Measurements from ENCODE around the gene HP. TPM values are rescaled to one million over a fixed set of nuclear protein-coding genes. Genes with fewer than 3 reads are reported as not detected.

The HP gene
- total RNA-seq, 1 experiment from 2014 or later: not detected

GRCh38 chr16:72091217-72091616 is 36.9 kb downstream of the HP start:
- Histone ChIP-seq H3K4me3 (no peak overlapping the region), H3K27ac (no peak overlapping the region), H3K4me1 (0 out of 2 replicates have a peak, but pooled peaks cover 3% of the 10 kb centered on the region), H3K27me3 (no peaks in the 10 kb centered on the region), H3K36me3 (peaks cover 9% of the 10 kb centered on the region; the same call in 1 of the 2 replicates), H3K9me3 (replicated peaks) (no peaks in the 10 kb centered on the region)
- no peak for DNase-seq

DNA sequence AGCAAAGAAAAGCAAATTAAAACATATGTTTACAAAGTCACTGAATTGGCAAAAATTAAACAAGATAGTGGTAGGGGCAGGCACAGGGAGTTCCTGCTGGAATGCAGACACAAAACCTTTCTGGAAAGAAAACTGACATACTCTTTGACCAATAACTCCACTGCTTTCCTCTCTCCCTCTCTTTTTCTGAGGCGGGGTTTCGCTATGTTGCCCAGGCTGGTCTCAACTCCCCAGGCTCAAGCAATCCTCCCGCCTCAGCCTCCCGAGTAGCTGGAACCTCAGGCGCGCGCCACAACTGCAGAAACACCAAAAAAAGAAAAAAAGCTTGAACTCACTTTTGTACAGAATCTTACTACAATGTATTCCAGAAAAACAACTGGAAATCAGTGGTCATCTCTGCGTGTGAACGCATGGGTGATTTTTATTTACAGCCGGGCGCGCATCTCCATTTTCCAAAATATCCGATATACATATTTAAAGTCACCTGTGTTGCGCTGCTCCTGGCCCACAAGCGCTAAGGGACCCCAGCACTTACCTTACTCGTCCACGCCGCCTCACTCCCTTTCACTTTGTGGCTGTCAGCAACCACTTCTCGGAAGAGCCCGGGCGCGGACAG is 38.6 kb downstream of the HP start:
- Histone ChIP-seq H3K27me3 (no peaks in the 10 kb centered on the region), H3K4me1 (0 out of 2 replicates have a peak, but pooled peaks cover 3% of the 10 kb centered on the region)
- peak; percentile 30 to 51 for DNase-seq

GRCh38 chr16:72093448-72094265 is 39.4 kb downstream of the HP start, which contains the start of the genes DHX38 and TXNL4B:
TSS of gene DHX38 (plus strand) at chr16:72093847. CDS start at chr16:72096158, 2,311 bp downstream.
TSS of gene TXNL4B (minus strand) at chr16:72093620. CDS start at chr16:72090749, 2,871 bp downstream.
- H3K36me3 ChIP-seq: peaks cover 8% of the 10 kb centered on the region; the same call in 1 of the 2 replicates
- peak within 1 kb of the TSS; percentile 77 for H3K27ac ChIP-seq
- H3K4me1 ChIP-seq: 0 out of 2 replicates have a peak, but pooled peaks cover 3% of the 10 kb centered on the region
- no peaks in the 10 kb centered on the region for H3K27me3 ChIP-seq
- H3K4me3 ChIP-seq: peak within 1 kb of the TSS; percentile 90
- H3K9me3 ChIP-seq (replicated peaks): no peaks in the 10 kb centered on the region
- peak; percentile 93 to 96 for DNase-seq

More for the DNA sequence above, 38.6 kb downstream of the HP start:
- Histone ChIP-seq H3K4me3 (peak overlapping the region; percentile 90), H3K27ac (no peak overlapping the region; the same call in 1 of the 2 replicates), H3K9me3 (replicated peaks) (no peaks in the 10 kb centered on the region), H3K36me3 (peaks cover 14% of the 10 kb centered on the region; the same call in 1 of the 2 replicates)

DNA sequence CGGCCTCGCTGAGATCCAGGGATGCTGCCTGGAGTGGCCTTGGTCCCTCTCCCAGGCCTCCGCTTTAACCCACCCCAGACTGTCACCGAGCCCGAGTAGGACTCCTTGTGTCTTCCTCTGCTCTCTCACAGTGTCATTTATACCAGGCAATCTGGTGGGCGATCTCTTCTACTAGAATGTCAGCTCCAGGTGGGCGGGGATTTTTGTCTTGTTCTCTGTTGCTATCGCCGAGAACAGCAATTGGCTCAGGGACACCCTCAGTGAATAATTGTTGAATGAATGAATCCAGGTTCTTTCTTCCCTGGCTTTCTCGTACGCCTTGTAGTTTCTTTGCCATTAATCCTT is 39.9 kb downstream of the HP start:
- Histone ChIP-seq H3K36me3 (peaks cover 12% of the 10 kb centered on the region), H3K9me3 (replicated peaks) (no peaks in the 10 kb centered on the region), H3K27ac (peak overlapping the region; percentile 77), H3K4me1 (0 out of 2 replicates have a peak, but pooled peaks cover 3% of the 10 kb centered on the region), H3K27me3 (no peaks in the 10 kb centered on the region), H3K4me3 (peak overlapping the region; percentile 90)
- DNase-seq: peak in 1 of 2 experiments; percentile 11

- Histone ChIP-seq H3K4me1 (0 out of 2 replicates have a peak, but pooled peaks cover 3% of the 10 kb centered on the region), H3K9me3 (replicated peaks) (no peaks in the 10 kb centered on the region), H3K27ac (no peak overlapping the region), H3K36me3 (peaks cover 29% of the 10 kb centered on the region), H3K27me3 (no peaks in the 10 kb centered on the region), H3K4me3 (no peak overlapping the region)
- DNase-seq: no peak
Observed at GRCh38 chr16:72098936-72099335, 44.6 kb downstream of the HP start.

DNA sequence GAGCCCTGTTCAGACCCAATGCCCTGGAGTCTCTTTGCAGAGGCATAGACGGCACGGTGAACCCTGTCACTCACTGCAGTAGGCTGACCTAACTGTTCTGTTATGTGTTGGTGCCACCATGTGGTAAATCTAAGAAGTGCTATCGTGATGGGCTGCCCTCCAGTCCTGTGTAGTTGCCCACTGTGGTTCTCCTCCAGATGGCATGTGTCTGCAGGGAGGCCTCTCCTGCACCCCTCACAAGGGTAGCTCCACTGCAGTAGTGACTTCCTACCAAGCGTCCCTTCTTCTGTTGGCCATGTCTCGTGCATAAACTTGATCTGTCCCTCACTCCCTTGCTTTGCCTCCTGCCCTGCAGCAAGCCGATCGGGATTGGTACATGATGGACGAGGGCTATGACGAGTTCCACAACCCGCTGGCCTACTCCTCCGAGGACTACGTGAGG is 45.1 kb downstream of the HP start:
- no peaks in the 10 kb centered on the region for H3K27me3 ChIP-seq
- DNase-seq: peak; percentile 29 to 66
- H3K27ac ChIP-seq: no peak overlapping the region
- 0 out of 2 replicates have a peak, but pooled peaks cover 3% of the 10 kb centered on the region for H3K4me1 ChIP-seq
- H3K36me3 ChIP-seq: peaks cover 29% of the 10 kb centered on the region
- no peaks in the 10 kb centered on the region for H3K9me3 ChIP-seq (replicated peaks)
- H3K4me3 ChIP-seq: no peak overlapping the region

GRCh38 chr16:72101195-72101594 is 46.9 kb downstream of the HP start:
- no peak for DNase-seq
- H3K36me3 ChIP-seq: peaks cover 29% of the 10 kb centered on the region
- no peaks in the 10 kb centered on the region for H3K4me1 ChIP-seq

DNA sequence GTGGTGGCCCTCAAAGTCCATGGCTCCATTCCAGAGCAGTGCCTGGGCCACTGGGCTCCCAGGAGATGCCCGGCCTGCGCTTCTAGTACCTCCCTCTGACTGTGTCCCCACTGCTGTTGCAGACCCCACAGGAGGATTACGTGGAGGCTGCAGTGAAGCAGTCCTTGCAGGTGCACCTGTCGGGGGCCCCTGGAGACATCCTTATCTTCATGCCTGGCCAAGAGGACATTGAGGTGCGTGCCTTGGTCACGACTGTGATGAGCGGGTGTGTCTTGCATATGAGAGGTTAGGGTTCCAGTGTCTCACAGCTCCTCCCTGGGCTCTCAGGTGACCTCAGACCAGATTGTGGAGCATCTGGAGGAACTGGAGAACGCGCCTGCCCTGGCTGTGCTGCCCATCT is 50.6 kb downstream of the HP start:
- Histone ChIP-seq H3K36me3 (peaks cover 17% of the 10 kb centered on the region), H3K9me3 (replicated peaks) (no peaks in the 10 kb centered on the region), H3K4me1 (no peaks in the 10 kb centered on the region), H3K27me3 (no peaks in the 10 kb centered on the region), H3K4me3 (no peak overlapping the region), H3K27ac (no peak overlapping the region)
- no peak for DNase-seq

More at GRCh38 chr16:72101195-72101594, 46.9 kb downstream of the HP start:
- Histone ChIP-seq H3K4me3 (no peak overlapping the region), H3K27me3 (no peaks in the 10 kb centered on the region), H3K27ac (no peak overlapping the region), H3K9me3 (replicated peaks) (no peaks in the 10 kb centered on the region)

GRCh38 chr16:72105978-72106377 is 51.7 kb downstream of the HP start:
- Histone ChIP-seq H3K9me3 (replicated peaks) (no peaks in the 10 kb centered on the region), H3K27ac (no peak overlapping the region), H3K36me3 (peaks cover 14% of the 10 kb centered on the region), H3K27me3 (no peaks in the 10 kb centered on the region), H3K4me3 (no peak overlapping the region), H3K4me1 (no peaks in the 10 kb centered on the region)
- no peak for DNase-seq

GRCh38 chr16:72107371-72107770 is 53.1 kb downstream of the HP start:
- Histone ChIP-seq H3K4me1 (no peaks in the 10 kb centered on the region), H3K27ac (no peak overlapping the region), H3K4me3 (no peak overlapping the region), H3K9me3 (replicated peaks) (no peaks in the 10 kb centered on the region), H3K27me3 (no peaks in the 10 kb centered on the region), H3K36me3 (peaks cover 11% of the 10 kb centered on the region)
- DNase-seq: no peak

DNA sequence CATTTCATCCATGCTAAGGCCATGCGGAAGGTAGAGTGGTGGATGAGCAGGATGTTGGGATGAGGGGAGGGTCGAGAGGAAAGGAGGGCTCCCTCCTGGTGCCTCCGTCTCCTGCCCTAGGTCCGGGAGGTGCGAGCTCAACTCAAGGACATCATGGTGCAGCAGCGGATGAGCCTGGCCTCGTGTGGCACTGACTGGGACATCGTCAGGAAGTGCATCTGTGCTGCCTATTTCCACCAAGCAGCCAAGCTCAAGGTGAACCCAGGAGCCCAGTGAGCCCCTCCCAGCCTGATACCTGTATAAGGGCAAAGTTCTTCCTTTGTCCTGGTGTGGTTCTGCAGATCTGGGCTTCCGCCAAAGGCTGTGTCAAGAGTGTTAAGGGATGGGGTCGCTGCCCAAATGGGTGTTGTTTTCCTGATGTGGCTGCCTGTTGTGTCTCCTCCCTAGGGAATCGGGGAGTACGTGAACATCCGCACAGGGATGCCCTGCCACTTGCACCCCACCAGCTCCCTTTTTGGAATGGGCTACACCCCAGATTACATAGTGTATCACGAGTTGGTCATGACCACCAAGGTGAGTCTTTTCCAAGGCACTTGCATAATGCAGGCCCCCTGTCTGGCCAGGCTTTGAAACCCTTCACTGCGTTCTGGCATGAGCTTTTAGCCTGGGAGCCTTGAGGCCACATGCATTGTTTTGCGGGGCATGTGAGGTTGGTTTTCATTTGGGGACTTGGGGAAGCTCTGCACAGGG is 54.2 kb downstream of the HP start:
- H3K4me3 ChIP-seq: no peak overlapping the region
- peaks cover 5% of the 10 kb centered on the region for H3K36me3 ChIP-seq
- DNase-seq: no peak

DNA sequence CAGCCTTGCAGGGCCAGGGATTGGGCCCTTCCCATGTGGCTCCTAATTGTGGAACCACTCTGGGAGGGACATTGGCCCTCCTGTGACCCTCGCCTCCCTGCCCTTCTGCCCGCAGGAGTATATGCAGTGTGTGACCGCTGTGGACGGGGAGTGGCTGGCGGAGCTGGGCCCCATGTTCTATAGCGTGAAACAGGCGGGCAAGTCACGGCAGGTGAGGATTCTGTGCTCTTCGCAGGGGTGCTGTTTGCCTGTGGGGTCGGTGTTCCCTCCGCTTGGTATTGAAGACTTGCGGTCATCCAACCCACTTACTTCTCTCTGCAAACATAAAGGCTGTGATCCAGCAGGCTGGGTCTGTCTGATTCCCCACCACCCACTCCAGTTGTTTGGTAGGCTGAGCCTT is 55.0 kb downstream of the HP start:
- Histone ChIP-seq H3K4me3 (no peak overlapping the region), H3K27me3 (no peaks in the 10 kb centered on the region), H3K27ac (no peak overlapping the region), H3K4me1 (no peaks in the 10 kb centered on the region), H3K36me3 (peaks cover 5% of the 10 kb centered on the region), H3K9me3 (replicated peaks) (no peaks in the 10 kb centered on the region)
- DNase-seq: no peak

More for the DNA sequence above, 54.2 kb downstream of the HP start:
- Histone ChIP-seq H3K27me3 (no peaks in the 10 kb centered on the region), H3K4me1 (no peaks in the 10 kb centered on the region), H3K27ac (no peak overlapping the region), H3K9me3 (replicated peaks) (no peaks in the 10 kb centered on the region)

- Histone ChIP-seq H3K27ac (no peak overlapping the region), H3K4me1 (no peaks in the 10 kb centered on the region), H3K4me3 (no peak overlapping the region), H3K9me3 (replicated peaks) (no peaks in the 10 kb centered on the region), H3K36me3 (peaks cover 5% of the 10 kb centered on the region), H3K27me3 (no peaks in the 10 kb centered on the region)
- DNase-seq: no peak
Observed at GRCh38 chr16:72109966-72110530, 55.7 kb downstream of the HP start.
